GM21825 (cell line): ENCODE measurements around the gene TDRD9.

Source experiments
- ATAC-seq: cut with Tn5 transposase; IDR thresholded peaks from one replicate; pipeline ENCODE4 v1.9.1; 2021; ENCODE audit warnings: mild to moderate bottlenecking, moderate library complexity; ENCODE audit not compliant: unreplicated experiment

Gene TDRD9

GRCh38 chr14:104087505-104087904 is 159.2 kb downstream of the TDRD9 start:
- ATAC-seq: no peak

GRCh38 chr14:104087981-104088850 is 160.0 kb downstream of the TDRD9 start:
- ATAC-seq: no peak

GRCh38 chr14:104090071-104090748 is 162.0 kb downstream of the TDRD9 start:
- ATAC-seq: no peak

GRCh38 chr14:104091061-104091926 is 163.0 kb downstream of the TDRD9 start:
- no peak for ATAC-seq

GRCh38 chr14:104091927-104092771 is 163.9 kb downstream of the TDRD9 start:
- no peak for ATAC-seq

GRCh38 chr14:104092931-104093365 is 164.7 kb downstream of the TDRD9 start:
- ATAC-seq: no peak

GRCh38 chr14:104093366-104094055 is 165.3 kb downstream of the TDRD9 start:
- ATAC-seq: no peak

- no peak for ATAC-seq
Observed at GRCh38 chr14:104094056-104094708, 165.9 kb downstream of the TDRD9 start.

- no peak for ATAC-seq
Observed at GRCh38 chr14:104094709-104095425, 166.6 kb downstream of the TDRD9 start.

GRCh38 chr14:104095426-104096310 is 167.4 kb downstream of the TDRD9 start:
- no peak for ATAC-seq

GRCh38 chr14:104096318-104096717 is 168.1 kb downstream of the TDRD9 start:
- ATAC-seq: no peak

- no peak for ATAC-seq
Observed at GRCh38 chr14:104096751-104097700, 168.8 kb downstream of the TDRD9 start.

GRCh38 chr14:104098272-104099095 is 170.2 kb downstream of the TDRD9 start:
- no peak for ATAC-seq

- ATAC-seq: no peak
Observed at GRCh38 chr14:104099096-104100041, 171.1 kb downstream of the TDRD9 start.
